ENCODE measurements around the gene MYBBP1A. TPM values are rescaled to one million over a fixed set of nuclear protein-coding genes. Genes with fewer than 3 reads are reported as not detected.

The MYBBP1A gene
- total RNA-seq, 1 donor = 58.4 TPM

GRCh38 chr17:4507361-4508111 is 47.6 kb downstream of the MYBBP1A start:
- DNase-seq (ENCODE audit: low read depth in 2 of 3, low spot score in 2 of 3) = no peak

- DNase-seq (ENCODE audit: low read depth in 2 of 3, low spot score in 2 of 3) = no peak
Measured at GRCh38 chr17:4506892-4507291, 48.3 kb downstream of the MYBBP1A start.

GRCh38 chr17:4506175-4506813 is 48.9 kb downstream of the MYBBP1A start:
- peak in 2 of 3 donors; percentile 74 to 84 for DNase-seq (ENCODE audit: low read depth in 2 of 3, low spot score in 2 of 3)

GRCh38 chr17:4505187-4505586 is 50.0 kb downstream of the MYBBP1A start:
- DNase-seq (ENCODE audit: low read depth in 2 of 3, low spot score in 2 of 3) = no peak

- no peak for DNase-seq (ENCODE audit: low read depth in 2 of 3, low spot score in 2 of 3)
Measured at GRCh38 chr17:4504188-4504587, 51.0 kb downstream of the MYBBP1A start.

- peak in 2 of 3 donors; percentile 46 to 59 for DNase-seq (ENCODE audit: low read depth in 2 of 3, low spot score in 2 of 3)
Measured at GRCh38 chr17:4503283-4504025, 51.7 kb downstream of the MYBBP1A start.

GRCh38 chr17:4502466-4503154 is 52.6 kb downstream of the MYBBP1A start:
- DNase-seq (ENCODE audit: low read depth in 2 of 3, low spot score in 2 of 3) = no peak

- DNase-seq (ENCODE audit: low read depth in 2 of 3, low spot score in 2 of 3) = peak in 2 of 3 donors; percentile 82 to 84
Measured at GRCh38 chr17:4501295-4501949, 53.8 kb downstream of the MYBBP1A start.

- DNase-seq (ENCODE audit: low read depth in 2 of 3, low spot score in 2 of 3) = no peak
Measured at GRCh38 chr17:4500191-4500571, 55.0 kb downstream of the MYBBP1A start.

- peak in 2 of 3 donors; percentile 64 to 79 for DNase-seq (ENCODE audit: low read depth in 2 of 3, low spot score in 2 of 3)
Measured at GRCh38 chr17:4499431-4500190, 55.6 kb downstream of the MYBBP1A start.

- peak; percentile 38 to 77 (median 76) for DNase-seq (ENCODE audit: low read depth in 2 of 3, low spot score in 2 of 3)
Measured at GRCh38 chr17:4498461-4499397, 56.5 kb downstream of the MYBBP1A start, which contains the start of gene SPNS2. SPNS2 (plus strand) TSS chr17:4498881; CDS start chr17:4499048, 167 bp downstream.

GRCh38 chr17:4497101-4497824 is 57.9 kb downstream of the MYBBP1A start:
- DNase-seq (ENCODE audit: low read depth in 2 of 3, low spot score in 2 of 3) = no peak

- peak in 2 of 3 donors; percentile 61 to 71 for DNase-seq (ENCODE audit: low read depth in 2 of 3, low spot score in 2 of 3)
Measured at GRCh38 chr17:4492721-4493561, 62.2 kb downstream of the MYBBP1A start.

- no peak for DNase-seq (ENCODE audit: low read depth in 2 of 3, low spot score in 2 of 3)
Measured at GRCh38 chr17:4490637-4491061, 64.5 kb downstream of the MYBBP1A start.

GRCh38 chr17:4490109-4490591 is 65.0 kb downstream of the MYBBP1A start:
- no peak for DNase-seq (ENCODE audit: low read depth in 2 of 3, low spot score in 2 of 3)

- DNase-seq (ENCODE audit: low read depth in 2 of 3, low spot score in 2 of 3) = no peak
Measured at GRCh38 chr17:4488989-4489595, 66.1 kb downstream of the MYBBP1A start.

Data from hematopoietic multipotent progenitor cell (in vitro differentiated cells).